SIG-M5 (cell line): ENCODE results near the gene TMEM143.
"Not testable (repeated sequence)": the region's sequence is repeated elsewhere in the genome, so short reads cannot be mapped to it uniquely, and the experiment has no call there.

Experiments
- DNase-seq: peaks from one replicate; lab custom pipeline; 2025; lab: John Stamatoyannopoulos, UW

TMEM143 gene

DNA sequence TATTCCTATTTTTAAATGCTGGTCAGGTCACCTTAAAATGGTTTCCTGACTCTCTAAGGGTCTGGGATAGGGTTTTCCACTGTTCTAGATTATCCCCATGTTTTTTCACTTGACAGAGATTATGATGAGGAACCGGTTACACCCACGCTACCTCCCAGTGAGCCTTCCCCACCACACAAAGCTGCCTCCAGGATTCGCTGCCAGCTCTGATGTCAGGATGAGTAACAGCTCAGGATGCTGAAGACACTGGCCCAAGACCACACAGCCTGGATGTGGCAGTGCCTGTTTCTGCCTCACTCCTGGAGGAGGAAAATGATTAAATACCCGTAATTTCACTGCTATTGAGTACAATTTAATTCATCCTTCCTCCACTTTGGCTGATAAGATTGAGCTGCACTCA, 70.9 kb downstream of the TMEM143 start:
- no peak for DNase-seq

DNA sequence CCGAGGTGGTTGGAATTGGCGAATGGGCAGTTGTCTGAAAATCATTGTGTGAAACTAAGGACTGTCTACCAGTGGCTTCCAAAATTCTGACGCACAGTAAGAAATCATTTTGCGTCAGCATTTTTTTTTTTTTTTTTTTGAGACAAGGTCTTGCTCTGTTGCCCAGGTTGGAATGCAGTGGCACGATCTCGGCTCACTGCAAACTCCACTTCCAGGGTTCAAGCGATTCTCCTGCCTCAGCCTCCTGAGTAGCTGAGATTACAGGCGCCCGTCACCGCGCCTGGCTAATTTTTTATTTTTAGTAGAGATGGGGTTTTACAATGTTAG, 72.3 kb downstream of the TMEM143 start:
- DNase-seq: not testable (repeated sequence)

DNA sequence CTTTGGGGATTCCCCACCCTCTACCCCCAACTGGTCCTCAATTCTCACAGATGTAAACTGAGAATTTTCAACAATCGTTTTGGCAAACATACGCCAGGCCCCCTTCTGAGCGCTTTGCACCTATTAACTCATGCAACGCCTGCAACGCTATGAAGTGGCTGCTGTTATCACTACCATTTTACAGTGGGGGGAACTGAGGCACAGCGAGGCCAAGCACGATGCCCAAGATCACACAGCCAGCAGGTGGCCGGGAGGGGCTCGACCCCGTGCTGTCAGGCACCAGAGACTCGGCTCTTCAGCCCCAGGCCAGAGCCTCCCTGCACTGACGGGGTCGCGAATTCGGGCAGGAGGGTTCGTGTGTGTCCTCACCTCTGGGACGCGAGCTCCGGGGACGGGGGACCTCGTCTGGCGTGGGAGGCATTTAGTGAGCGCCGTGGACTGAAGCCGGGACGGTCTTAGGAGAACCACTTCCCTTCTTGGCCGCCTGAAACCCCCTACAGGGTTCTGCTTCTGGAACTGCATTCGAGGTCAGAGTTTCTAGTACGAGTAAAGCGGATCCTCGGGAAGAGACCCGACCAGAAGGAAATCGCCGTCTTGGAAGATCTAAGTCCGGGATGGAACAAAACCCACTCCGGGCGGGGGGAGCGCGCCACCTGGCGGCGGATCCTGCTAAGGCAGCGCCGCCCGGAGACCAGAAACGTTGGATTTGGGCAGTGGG, 72.8 kb downstream of the TMEM143 start:
- DNase-seq: no peak

DNA sequence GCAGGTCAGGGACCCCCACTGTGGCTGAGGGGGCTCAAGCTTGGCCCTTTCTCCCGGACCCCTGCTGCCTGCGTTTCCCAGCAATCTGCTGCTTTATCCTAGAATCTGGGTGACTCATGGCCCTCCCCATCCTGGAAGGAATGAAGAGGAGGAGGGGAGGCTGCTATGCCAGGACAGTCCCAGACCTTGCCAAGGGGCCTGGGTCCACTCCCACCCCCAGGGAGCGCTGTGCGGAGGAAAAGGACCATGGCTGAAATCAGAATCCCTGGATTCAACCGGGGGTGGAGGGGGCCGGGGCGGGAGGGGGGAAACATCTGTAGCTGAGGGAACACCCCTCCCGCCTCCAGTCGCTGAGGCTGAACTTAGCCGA, 73.4 kb downstream of the TMEM143 start:
- no peak for DNase-seq

DNA sequence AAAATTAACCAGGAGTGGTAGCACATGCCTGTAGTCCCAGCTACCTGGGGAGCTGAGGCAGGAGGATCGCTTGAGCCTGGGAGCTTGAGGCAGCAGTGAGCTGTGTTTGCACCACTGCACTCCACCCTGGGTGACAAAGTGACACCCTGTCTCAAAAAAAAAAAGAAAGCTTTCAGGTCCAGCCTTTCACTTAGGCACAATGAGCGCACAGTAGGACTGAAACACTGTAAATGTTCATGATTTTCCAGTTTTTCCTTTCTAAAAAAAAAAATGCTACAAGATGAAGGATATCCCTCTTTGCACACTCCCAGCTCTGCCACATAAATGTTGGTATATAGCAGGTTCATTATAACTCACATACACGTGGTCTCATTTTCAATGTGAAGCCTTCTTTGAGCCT, 76.0 kb downstream of the TMEM143 start:
- no peak for DNase-seq

DNA sequence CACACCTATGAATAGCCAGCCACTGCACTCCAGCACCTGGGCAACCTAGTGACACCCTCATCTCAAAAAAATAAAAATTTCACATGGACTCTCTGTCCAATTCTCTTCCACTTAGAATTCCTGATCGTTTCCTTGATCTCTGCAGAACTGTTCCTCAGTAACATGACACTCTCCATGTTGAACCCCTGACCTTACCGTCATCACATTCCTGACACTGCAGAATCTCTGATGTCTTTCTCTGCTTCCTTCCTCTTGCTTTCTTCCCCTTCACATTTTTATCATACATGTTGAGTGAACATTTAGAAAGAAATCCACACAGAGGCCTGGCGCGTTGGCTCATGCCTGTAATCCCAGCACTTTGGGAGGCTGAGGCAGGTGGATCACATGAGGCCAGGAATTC, 78.8 kb downstream of the TMEM143 start:
- DNase-seq: no peak

DNA sequence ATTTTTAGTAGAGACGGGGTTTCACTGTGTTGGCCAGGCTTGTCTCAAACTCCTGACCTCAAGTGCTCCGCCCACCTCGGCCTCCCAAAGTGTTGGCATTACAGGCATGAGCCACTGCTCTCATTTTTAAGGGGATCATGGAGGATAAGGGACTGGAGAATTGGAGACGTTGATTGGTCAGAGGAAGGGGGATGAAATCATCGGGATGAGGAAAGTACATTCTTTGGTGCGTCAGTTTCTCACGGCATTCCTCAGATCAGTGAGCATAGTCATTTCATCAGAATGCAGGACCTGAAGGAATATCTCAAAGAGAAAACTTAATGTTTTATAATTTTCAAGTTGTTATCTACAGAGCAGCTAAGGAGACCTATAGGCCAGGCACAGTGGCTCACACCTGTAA, 79.8 kb downstream of the TMEM143 start:
- DNase-seq: no peak
